MM.1S (cell line): ENCODE results near the gene CMIP.

Experiments
- DNase-seq: peaks from one replicate; pipeline ENCODE4 v3.0.0-alpha.2; 2015
- H2AFZ ChIP-seq: fragments of 300-600 bp; sonication (generic); 2 replicates; pipeline ENCODE4 v1.6.0; 2016; ENCODE audit warnings: antibody characterized with exemption, low read length
- H3F3A ChIP-seq: fragments of 300-600 bp; sonication (generic); 2 replicates; pipeline ENCODE4 v1.6.1; 2016; ENCODE audit warnings: mild to moderate bottlenecking, antibody characterized with exemption, low read length, moderate library complexity, mixed read lengths; ENCODE audit not compliant: insufficient read depth
- H3K27ac ChIP-seq: fragments of 300-600 bp; sonication (generic); 2 replicates; pipeline ENCODE4 v1.5.1; 2016; ENCODE audit warnings: mild to moderate bottlenecking, low read length
- H3K27me3 ChIP-seq: fragments of 300-600 bp; sonication (generic); replicated peaks from 2 replicates; pipeline ENCODE4 v1.6.0; 2016; ENCODE audit warnings: low read length; ENCODE audit not compliant: insufficient read depth
- H3K36me3 ChIP-seq: fragments of 300-600 bp; sonication (generic); replicated peaks from 2 replicates; pipeline ENCODE4 v1.6.1; 2016; ENCODE audit warnings: mild to moderate bottlenecking, low read length, mixed read lengths; ENCODE audit not compliant: insufficient read depth
- H3K4me1 ChIP-seq: fragments of 300-600 bp; sonication (generic); 2 replicates; pipeline ENCODE4 v1.6.1; 2016; ENCODE audit warnings: low read length, mixed read lengths
- H3K4me2 ChIP-seq: fragments of 300-600 bp; sonication (generic); 2 replicates; pipeline ENCODE4 v1.6.0; 2016; ENCODE audit warnings: low read depth, low read length
- H3K4me3 ChIP-seq: fragments of 300-600 bp; sonication (generic); 2 replicates; pipeline ENCODE4 v1.5.1; 2016; ENCODE audit warnings: low read length, mixed read lengths
- H3K79me2 ChIP-seq: fragments of 300-600 bp; sonication (generic); 2 replicates; pipeline ENCODE4 v1.6.1; 2016; ENCODE audit warnings: mixed run types, low read length, mixed read lengths
- H3K9ac ChIP-seq: fragments of 300-600 bp; sonication (generic); 2 replicates; pipeline ENCODE4 v1.6.1; 2016; ENCODE audit warnings: low read length, mixed read lengths
- H3K9me2 ChIP-seq: fragments of 300-600 bp; sonication (generic); replicated peaks from 2 replicates; pipeline ENCODE4 v1.6.1; 2016; ENCODE audit warnings: mild to moderate bottlenecking, low read length, mixed read lengths; ENCODE audit not compliant: insufficient read depth
- H3K9me3 ChIP-seq: fragments of 300-600 bp; sonication (generic); replicated peaks from 2 replicates; pipeline ENCODE4 v1.6.1; 2016; ENCODE audit warnings: mild to moderate bottlenecking, low read length, mixed read lengths; ENCODE audit not compliant: insufficient read depth
- H4K20me1 ChIP-seq: fragments of 300-600 bp; sonication (generic); 2 replicates; pipeline ENCODE4 v1.6.1; 2016; ENCODE audit warnings: mild to moderate bottlenecking, low read length, moderate library complexity, mixed read lengths; ENCODE audit not compliant: insufficient read depth
- CTCF ChIP-seq: fragments of 300-600 bp; sonication (generic); IDR thresholded peaks from 2 replicates; pipeline ENCODE4 v1.5.1; 2016; ENCODE audit warnings: antibody characterized with exemption, low read length, mixed read lengths
- EZH2 ChIP-seq: fragments of 300-600 bp; sonication (generic); optimal IDR thresholded peaks from 2 replicates; pipeline ENCODE3; 2017; ENCODE audit warnings: low read depth, mild to moderate bottlenecking, antibody characterized with exemption, low read length, mixed read lengths
- EZH2phosphoT487 ChIP-seq: fragments of 300-600 bp; sonication (generic); IDR thresholded peaks from 2 replicates; pipeline ENCODE4 v1.6.1; 2018; ENCODE audit warnings: antibody characterized with exemption, low read length

Gene CMIP

GRCh38 chr16:81413245-81413990 lies 31.2 kb upstream of the CMIP start:
- no peak overlapping the region for H3K9ac ChIP-seq
- TF ChIP-seq CTCF (no peak), EZH2 (no peak), EZH2phosphoT487 (no peak)
- no peak overlapping the region for H3K4me2 ChIP-seq
- no peaks in the 10 kb centered on the region for H3K4me1 ChIP-seq
- no peak overlapping the region for H3K4me3 ChIP-seq
- H3K9me2 ChIP-seq, result no peaks in the 10 kb centered on the region
- no peak overlapping the region for H3K27ac ChIP-seq
- H2AFZ ChIP-seq, result no peak overlapping the region
- no peaks in the 10 kb centered on the region for H3F3A ChIP-seq
- DNase-seq, result no peak
- H4K20me1 ChIP-seq, result no peaks in the 10 kb centered on the region
- no peaks in the 10 kb centered on the region for H3K27me3 ChIP-seq
- H3K36me3 ChIP-seq, result no peaks in the 10 kb centered on the region
- H3K9me3 ChIP-seq, result no peaks in the 10 kb centered on the region
- H3K79me2 ChIP-seq, result no peaks in the 10 kb centered on the region

GRCh38 chr16:81415751-81416150 lies 28.9 kb upstream of the CMIP start:
- Histone ChIP-seq H3F3A (no peaks in the 10 kb centered on the region), H4K20me1 (no peaks in the 10 kb centered on the region), H3K79me2 (no peaks in the 10 kb centered on the region), H3K9me2 (no peaks in the 10 kb centered on the region), H3K27me3 (no peaks in the 10 kb centered on the region), H3K9me3 (no peaks in the 10 kb centered on the region), H2AFZ (no peak overlapping the region), H3K9ac (no peak overlapping the region), H3K4me2 (no peak overlapping the region), H3K4me3 (no peak overlapping the region), H3K36me3 (no peaks in the 10 kb centered on the region), H3K27ac (no peak overlapping the region), H3K4me1 (no peaks in the 10 kb centered on the region)
- TF ChIP-seq EZH2 (no peak), CTCF (no peak), EZH2phosphoT487 (no peak)
- DNase-seq, result no peak

GRCh38 chr16:81416749-81417148 lies 27.9 kb upstream of the CMIP start:
- no peak for DNase-seq
- Histone ChIP-seq H3K4me3 (no peak overlapping the region), H3K27me3 (no peaks in the 10 kb centered on the region), H3F3A (no peaks in the 10 kb centered on the region), H4K20me1 (no peaks in the 10 kb centered on the region), H3K79me2 (no peaks in the 10 kb centered on the region), H3K9me2 (no peaks in the 10 kb centered on the region), H3K4me1 (no peaks in the 10 kb centered on the region), H3K9me3 (no peaks in the 10 kb centered on the region), H2AFZ (no peak overlapping the region), H3K4me2 (no peak overlapping the region), H3K36me3 (no peaks in the 10 kb centered on the region), H3K27ac (no peak overlapping the region), H3K9ac (no peak overlapping the region)
- TF ChIP-seq CTCF, result no peak
- no peak for TF ChIP-seq EZH2phosphoT487
- TF ChIP-seq EZH2, result no peak
